NOMO-1 treated with dmso at 0.1 percent for 144 hours (cell line): ENCODE data around the gene SYNDIG1.

Experiments
- DNase-seq: peaks from one replicate; lab custom pipeline; 2025; ENCODE audit not compliant: unreplicated experiment; lab: John Stamatoyannopoulos, UW

Gene SYNDIG1

DNA sequence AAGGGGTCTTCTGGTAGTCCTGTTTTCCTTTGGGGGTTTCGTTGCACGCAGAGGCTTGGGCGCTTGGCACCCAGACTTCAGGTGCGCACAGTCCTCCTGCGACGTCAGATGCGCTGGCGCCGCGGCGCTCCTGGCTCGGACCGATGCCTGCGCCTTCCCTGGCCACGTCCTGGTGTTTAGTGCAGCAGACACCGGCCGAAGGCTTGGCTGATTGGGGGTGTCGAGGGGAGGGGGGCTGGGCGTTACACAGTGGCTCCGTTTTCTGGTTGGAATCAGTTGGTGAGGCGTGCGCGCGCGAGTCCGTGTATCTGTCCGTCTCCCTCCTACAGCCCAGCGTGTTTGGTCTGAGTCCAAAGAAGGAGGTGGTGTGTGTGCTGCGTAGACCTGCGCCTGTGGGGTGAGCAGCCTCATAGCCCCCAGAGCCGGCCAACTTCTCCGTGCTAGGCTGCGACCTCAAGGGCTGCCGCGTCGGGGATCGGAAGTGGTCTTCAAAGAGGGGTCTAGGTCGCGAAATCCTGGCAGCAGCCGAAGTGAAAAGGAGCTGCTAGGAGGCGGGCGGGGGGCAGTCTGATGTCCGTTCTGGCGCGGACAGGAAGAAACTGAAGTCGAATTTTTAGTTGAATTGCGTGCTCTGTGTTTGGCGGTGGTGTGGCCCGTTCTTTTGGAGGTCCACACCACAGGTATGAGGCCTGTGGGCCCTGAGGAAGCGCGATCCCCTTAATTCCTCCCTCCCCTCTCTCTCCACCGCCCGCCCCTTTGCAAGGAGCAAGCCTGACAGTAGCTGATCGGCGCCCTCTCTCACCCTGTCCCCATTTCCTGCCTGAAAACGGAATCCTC is 1.5 kb downstream of the SYNDIG1 start:
- no peak for DNase-seq

DNA sequence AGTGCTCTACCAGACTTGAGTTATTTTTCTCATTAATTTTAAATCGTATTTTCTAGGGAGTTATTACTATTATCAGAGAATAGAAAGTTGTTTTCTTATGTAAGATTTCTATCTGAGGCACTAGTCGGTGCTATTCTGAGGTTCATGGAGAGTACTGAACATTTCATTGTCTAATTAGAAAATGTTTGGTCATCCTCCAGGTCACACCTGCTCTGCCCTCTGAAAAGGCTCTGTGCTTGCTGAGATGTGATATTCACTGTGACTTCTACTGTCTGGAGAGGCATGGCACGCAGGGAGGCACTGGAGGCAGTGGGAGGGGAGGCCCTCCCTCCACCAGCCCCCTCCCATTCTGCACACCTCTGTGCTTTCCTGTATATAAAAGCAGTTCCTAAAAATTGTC is 3.0 kb downstream of the SYNDIG1 start:
- DNase-seq, result no peak

DNA sequence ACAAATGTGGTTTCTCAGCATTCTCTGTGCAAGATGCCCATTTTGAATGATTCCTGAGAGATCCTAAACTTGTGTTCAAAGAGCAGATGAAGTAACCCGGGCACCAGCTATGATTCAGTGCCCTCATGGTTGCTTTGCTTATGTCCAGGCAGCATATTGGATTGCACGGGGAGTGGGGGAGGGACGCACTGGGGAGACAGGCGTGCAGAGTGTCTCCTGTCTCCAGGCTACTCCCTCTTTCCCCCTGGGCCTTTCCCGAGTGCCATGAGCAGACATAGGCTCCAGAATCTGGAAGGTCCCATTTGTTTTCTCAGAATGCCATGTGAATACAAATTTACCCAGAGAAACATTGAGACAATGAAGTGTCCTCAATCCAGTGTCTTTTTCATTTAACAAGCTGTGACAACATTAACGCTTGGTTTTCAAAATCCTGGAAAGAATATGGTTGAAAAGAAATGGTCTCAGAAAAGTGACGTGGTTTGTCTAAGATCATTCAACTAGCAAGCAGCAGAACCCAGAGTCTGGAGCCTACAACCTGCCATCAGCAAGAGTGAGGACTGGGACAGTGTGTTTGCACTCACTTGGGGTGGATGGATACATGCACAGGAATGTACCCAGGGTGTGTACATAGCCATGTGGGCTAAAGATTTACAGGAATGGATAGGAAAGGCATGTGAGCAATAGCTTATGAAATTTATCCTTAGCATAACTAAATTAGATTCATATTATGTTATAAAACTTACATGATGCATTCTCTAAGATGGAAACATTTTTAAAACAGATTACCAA is 4.2 kb downstream of the SYNDIG1 start:
- DNase-seq, result no peak

DNA sequence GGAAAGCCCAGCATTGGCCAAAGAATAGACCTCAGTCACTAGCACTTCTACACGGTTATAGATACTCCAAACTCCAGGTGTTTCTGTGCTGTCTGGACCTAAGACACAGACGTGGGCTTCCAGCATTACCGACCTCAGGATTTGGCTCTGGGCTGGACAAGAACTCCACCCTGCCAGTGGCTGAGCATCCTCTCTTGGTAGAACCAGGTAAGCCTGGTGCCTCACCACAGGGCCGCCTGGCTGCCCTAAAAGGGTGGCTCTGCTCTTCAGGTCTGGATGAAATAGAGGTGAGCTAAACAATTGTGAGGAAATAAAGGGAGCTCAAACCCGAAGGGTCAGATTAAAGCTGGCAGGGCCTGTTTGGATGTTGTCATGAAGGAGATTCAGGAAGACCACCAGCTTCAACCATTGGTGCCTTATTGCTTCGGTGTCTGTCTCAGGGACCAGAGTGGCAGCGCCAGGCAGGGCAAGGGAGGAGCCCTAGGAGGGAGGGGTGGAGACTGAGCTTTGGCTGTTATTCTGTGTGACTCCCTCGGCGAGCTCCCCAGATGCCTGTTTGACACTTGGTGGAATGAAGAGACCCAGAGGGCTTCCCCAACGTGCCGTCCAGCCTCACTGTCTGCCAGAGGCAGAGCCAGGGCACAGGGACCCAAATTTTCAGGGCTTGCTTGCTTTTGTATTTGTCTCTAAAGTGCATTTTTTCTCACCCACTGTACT is 8.6 kb downstream of the SYNDIG1 start:
- DNase-seq, result no peak

DNA sequence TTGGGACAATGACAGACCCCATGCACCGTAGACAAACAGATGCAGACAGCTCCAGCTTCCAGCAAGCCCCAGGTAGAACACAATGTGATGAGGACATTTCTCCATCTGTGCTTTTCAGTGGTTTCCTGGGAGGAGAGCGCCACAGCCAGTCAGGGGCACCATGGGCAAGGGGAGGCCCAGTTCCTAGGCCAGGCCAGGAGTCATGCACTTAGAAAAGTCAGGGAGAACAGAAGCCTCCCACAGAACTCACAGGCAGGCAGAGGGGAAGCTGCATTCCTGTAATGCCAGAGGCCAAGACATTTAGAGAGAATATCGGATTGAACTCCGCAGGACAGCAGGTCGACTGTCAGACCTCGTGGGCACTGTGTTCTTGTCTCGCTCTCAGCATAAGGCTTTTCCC is 9.2 kb downstream of the SYNDIG1 start:
- DNase-seq, result no peak

DNA sequence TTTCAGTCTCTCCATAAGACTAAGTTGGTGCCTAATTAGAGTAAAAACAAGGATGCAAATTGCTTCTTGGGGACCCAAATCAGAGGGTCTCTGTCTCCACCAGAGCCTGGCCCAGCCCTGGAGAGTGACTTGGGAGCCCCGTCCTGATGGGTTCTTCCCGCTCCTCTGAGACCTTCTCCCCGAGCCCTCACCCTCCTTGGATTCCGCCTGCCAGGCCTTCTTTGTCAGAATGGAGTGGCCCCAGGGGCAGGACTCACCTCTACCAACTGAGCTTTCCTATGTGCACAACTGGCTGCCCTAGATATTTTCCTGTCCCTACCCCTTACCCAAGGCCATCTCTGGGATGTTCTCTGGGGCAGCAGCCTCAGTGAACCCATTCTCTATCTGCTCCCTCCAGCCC is 9.7 kb downstream of the SYNDIG1 start:
- DNase-seq, result no peak

DNA sequence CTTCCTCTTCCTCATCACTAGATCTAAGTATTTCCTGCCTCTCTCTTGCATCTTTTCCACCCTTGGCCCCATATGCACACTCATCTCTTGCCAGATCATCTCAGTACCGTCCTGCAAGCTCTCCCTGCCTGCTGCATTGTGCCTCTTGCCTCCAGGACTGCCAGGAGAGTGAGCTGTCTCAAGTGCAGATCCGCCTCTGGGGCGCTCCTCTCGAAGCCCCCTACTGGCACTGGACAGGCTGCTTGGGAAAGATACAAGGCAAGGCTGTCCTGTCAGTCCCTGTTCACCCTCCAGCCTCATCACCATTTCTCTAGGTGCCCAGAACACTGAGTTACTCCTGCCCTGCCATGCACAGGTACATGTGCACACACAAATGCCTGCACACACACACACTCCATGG is 10.2 kb downstream of the SYNDIG1 start:
- no peak for DNase-seq

DNA sequence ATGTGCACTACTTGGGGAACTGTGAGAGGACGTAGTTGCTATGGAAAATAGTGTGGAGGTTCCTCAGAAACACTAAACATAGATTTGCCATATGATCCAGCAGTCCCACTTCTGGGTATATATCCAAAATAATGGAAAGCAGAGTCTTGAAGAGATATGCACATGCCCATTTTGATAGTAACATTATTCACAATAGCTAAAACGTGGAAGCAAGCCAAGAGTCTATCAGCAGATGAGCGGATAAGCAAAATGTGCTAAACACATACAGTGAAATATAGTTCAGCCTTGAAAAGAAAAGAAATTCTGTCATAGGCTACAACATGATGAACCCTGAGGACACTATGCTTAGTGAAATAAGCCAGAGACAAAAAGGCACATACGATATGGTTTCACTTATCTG is 11.1 kb downstream of the SYNDIG1 start:
- DNase-seq, result no peak

DNA sequence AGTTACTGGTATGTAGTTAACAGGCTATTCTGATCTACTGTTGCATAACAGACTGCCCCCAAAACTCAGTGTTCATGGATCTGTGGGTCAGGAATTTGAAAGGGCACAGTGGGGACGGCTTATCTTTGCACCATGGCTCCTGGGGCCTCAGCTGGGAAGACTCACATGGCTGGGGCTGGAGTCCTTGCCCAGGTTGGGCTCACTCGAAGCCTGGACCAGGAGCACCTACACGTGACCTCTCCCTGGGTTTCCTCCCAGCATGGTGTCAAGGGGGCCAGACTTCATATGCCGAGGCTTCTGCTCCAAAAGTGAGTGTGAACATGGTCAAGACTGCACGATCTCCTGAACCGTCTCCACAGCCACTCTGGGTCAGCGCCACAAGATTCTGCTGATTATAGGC is 11.7 kb downstream of the SYNDIG1 start:
- DNase-seq, result no peak

DNA sequence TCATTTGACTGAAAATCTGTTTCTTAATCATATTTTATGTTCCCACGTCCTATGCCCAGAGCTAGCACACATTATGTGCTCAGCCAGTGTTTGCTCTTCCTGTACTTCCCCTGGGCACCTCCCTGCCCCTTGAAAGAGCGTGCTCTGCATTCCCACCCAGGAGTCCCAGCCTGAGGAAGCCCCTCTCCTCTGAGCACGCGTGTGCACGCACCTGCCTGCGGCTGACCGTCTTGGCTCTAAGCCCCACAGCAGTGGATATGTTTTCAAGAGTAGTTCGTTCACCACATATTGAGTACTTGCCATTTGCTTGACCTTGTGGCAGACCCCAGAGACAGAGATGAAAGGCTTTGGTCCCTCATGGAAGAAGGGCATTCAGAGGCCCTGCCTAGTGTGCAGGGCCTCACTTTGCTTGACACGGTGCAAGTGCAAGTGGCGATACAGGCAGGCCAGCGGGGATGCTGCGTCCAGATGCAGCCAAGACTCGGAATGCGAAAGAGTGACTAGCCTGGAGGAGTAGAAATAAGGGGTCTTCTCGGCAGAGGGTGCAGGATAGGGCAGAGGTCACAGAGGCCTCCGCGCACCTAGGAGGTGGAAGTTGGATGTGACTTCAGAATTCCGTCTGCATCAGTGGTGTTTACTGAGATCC is 14.1 kb downstream of the SYNDIG1 start:
- DNase-seq, result no peak

DNA sequence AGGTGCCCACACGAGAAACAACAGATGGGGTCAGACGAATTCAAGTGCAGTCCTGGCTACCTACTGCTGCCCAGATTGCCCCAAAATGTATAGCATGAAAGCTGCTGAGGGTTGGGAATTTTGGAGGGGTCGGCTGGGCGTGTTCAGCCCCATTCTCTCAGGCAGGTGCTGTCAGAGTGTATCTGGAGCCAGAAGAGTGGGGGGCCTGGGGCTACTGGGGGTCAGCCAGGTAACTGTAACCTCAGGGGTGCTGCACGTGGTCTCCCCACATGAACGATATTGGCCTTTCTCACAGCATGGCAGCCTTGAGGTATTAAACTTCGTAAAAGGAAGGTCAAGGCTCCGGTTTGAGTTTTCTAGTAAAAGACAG is 14.6 kb downstream of the SYNDIG1 start:
- DNase-seq, result no peak

DNA sequence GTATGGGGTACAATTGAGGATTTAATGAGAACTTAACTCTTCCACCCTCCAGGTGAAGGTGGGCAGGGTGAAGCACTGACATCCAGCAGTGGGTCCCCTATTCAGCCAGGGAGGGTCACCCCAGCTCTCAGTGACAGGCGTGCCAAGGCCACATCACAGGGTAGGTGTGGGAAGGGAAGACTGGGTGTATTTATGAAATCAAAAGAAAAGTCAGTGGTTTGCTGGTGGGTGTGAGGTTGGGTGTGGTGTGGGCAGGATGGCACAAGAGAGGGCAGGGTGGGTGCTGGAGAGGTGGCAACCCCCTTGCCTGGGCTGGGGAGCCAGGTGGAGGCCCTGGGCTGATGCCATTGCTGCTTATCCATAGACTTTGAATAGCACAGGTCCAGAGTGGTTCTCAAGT is 16.6 kb downstream of the SYNDIG1 start:
- DNase-seq, result no peak

DNA sequence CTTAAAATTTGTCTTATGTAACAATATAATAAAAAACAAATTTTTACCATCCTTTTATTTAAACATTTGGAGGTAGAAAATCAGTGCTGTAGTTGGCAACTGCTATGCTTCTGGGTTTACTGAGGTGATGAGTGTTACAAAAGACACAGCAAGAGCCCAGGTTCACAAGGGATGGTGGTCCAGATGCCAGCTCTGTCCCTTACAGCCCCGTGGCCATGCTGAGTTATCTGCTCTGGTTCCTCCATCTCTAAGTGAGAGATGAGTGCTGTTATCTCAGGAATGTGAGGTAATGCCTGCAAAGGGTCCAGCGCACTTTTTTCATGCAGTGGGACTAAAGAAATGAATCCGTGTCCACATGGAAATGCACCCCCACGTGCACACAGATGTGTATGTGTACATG is 17.8 kb downstream of the SYNDIG1 start:
- DNase-seq, result no peak

DNA sequence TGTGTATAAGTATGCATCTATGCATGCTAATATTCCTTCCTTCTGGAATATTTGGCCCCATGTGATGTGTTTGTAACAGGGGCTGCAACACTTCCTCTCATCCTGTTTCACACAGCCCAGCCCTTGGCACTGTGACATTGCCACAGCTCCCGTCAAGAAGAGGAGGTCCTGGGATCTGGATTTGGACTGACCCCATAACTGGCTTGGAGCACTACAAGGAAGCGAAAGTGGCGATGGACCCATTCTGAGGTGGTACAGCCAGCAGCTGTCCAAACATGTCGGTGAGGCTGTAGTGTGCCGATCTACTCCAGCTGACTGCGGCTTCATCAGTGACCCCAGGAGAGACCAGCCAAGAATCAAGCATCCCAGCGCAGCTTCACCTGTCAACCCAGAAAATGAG is 18.2 kb downstream of the SYNDIG1 start:
- DNase-seq, result no peak

DNA sequence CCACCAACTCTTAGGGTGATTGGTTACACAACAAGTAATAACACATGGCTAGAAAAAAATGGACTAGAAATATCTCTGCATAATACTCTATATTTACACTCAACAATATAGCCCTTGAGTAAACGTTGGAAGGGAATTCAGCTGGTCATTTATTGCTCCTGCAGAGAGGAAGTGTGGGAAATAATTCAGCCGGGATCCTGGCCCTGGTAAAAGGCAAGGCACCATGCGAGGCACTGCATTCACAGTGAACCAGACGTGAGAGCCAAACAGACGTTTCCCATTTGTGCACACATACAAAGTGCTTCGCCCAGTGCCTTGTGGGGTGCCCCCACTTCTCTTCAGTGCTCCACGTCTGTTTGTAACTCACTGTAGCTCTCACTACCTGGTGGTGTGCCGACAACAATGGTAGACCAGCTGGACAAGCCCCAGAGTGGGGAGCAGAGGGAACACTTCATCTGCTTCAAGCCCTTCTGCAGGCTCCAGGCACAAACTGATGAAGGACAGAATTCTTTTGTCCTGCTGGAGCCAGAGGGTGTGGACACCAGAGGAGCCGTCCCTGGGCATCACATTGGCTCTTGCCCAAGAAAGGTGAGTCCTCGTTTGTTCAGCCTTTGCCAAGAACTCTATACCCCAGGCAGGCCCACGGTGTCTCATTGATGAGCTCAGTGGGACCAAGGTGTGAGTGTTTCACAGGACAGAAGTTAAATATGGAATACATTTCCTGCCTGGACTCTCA is 18.8 kb downstream of the SYNDIG1 start:
- DNase-seq, result no peak

DNA sequence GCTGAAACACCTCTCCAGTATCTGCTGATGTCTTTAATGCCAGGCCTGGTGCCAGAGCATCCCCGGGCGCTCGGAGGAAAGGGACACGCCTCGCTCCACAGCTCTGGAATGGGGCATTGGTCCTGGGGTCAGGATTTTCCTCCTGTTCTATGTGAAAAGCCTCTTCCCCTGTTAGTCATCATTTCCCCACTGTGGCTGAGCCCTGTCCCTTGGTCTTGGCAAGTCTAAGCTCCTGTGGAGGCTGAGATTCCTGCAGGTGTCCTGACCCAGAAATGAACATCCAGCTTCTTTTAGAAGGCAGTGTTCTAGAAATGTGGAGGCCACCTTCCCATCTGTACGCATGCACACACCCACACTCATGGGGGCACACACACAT is 19.4 kb downstream of the SYNDIG1 start:
- DNase-seq, result no peak

DNA sequence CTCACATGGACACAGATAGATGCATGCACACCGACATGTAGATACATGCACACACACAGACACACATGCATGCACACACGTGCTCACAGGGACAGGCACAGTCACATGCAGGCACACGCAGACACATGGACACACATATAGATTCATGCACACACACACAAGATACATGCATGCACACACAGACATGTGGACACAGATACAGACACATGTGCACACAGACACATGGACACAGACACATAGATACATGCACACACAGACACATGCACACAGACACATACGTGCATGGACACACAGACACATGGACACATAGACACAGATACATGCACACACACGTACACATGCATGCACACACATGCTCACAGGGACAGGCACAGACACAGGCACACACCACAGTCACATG is 19.8 kb downstream of the SYNDIG1 start:
- no peak for DNase-seq

DNA sequence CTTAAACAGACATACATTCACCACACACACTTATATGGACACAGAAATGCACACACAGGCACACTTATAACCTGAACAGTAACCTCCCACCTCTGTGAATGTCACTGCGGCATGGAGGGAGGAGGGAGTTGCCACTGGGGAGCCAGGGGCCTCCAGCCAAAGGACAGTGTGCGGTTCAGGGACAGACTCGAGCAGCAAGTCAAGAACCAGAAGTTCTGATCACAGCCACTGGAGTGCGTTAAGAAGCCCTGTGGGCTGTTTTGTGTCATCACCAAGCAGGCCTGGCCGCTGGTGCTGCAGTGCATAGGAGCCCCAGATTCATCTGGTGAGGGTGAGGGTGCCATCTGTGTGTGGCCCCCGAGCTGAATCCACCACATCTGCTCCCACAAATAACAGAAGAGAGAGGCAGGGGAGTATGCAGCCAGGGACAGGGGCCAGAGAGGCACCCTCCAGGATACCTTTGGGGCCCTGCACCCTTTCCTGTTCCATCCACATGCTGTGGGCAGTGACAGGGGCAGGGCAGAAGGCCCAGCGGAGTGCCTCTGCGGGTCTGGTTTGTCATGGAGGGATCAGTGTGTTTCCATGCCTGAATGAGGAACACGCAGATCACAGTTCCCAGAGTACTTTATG is 20.3 kb downstream of the SYNDIG1 start:
- DNase-seq, result no peak

DNA sequence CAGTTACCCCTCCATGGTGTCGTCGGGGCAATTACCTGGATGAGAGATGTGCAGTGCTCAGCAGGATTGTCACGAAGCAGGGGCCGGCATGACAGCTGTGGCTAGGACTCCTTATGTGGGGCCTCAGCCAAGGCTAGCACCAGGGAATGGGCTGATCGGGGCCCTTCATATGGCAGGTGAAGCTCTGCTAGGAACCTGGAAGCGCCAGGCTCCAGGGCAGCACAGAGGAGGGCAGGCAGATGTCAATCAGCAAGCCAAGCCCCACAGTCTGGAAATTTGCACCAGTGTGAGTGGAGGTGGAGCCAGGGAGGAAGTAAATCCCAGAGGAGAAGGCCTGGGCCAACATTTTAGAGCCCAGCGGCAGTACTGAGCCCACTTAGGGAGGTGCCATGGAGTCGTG is 21.2 kb downstream of the SYNDIG1 start:
- no peak for DNase-seq

DNA sequence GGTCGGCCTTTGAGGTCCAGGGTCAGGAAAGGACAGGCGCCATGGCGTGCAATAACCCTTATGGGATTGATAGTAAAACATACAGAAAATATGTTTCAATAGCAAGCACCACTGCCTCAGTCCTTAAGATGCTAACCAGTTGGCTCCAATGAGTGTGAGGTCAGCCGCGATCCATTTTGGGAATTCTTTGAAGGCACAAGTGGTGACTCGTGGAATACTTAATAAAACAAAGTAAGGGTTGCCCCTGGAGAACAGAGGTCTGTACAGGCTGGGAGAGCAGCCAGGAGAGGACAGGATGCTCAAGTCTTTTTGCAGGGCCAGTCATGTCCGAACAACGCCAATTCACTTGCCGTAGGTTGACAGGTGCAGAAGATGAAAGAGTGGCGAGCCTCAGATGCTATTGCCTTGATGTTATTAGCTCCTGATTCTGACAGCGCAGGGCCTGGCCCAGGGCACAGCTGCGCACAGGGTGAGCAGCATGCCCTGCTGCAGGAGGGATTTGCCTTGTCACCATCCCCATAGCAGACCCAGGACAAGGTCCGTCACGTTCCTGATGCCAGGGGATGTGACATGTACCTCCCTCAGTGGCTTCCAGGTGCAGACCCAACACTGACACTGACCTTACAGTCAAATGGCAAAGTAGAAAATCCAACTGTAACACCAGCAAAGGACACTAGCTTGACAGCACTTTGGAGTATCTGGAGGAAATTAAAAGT is 21.8 kb downstream of the SYNDIG1 start:
- no peak for DNase-seq
